Gastrocnemius medialis (tissue), 4 donors: ENCODE measurements around the gene CHST11. TPM values are rescaled to one million over a fixed set of nuclear protein-coding genes. Genes with fewer than 3 reads are reported as not detected.

ENCODE experiments used
- ATAC-seq, 2 donors: fragments of 150-250 bp; one replicate each; pipeline ENCODE4 v1.9.1; 2016
- DNase-seq, 2 donors: peaks; one replicate each; pipeline ENCODE4 v3.0.0-alpha.2; 2019
- H3K27ac ChIP-seq, 4 donors: fragments of 200-600 bp; sonication (generic); 1 replicate in 1 of 4; 2 replicates in 3 of 4; pipeline ENCODE4 v1.5.1; 2016 to 2018; ENCODE audit warnings: mild to moderate bottlenecking in 2 of 4, moderate library complexity in 1 of 4
- H3K27me3 ChIP-seq, 3 donors: fragments of 200-600 bp; sonication (generic) in 2 of 3; 1 replicate in 1 of 3; 2 replicates in 2 of 3; pipeline versions ENCODE4 v1.5.1 to v1.6.0; 2016 to 2019; ENCODE audit warnings: mild to moderate bottlenecking in 1 of 3, moderate library complexity in 1 of 3
- H3K36me3 ChIP-seq, 2 donors: fragments of 200-600 bp; sonication (generic) in 1 of 2; one replicate each; pipeline ENCODE4 v1.5.1; 2017 to 2018
- H3K4me1 ChIP-seq, 2 donors: fragments of 200-600 bp; sonication (generic) in 1 of 2; one replicate each; pipeline ENCODE4 v1.5.1; 2016 to 2017; ENCODE audit warnings: mild to moderate bottlenecking in 2 of 2
- H3K4me3 ChIP-seq, 4 donors: fragments of 200-600 bp; sonication (generic) in 3 of 4; 1 replicate in 1 of 4; 2 replicates in 3 of 4; pipeline ENCODE4 v1.5.1; 2016 to 2019; ENCODE audit warnings: mild to moderate bottlenecking in 2 of 4
- H3K9me3 ChIP-seq, 3 donors: fragments of 200-600 bp; sonication (generic) in 2 of 3; 1 replicate in 1 of 3; 2 replicates in 2 of 3; pipeline ENCODE4 v1.5.1; 2016 to 2019
- POLR2A ChIP-seq, 2 donors: fragments of 450-650 bp; IDR thresholded peaks; one replicate each; pipeline ENCODE4 v1.6.1; 2017; ENCODE audit warnings: antibody characterized with exemption in 2 of 2, mild to moderate bottlenecking in 2 of 2, moderate library complexity in 2 of 2
- in situ Hi-C, 4 donors: fragments of 200-750 bp; cut with MboI; loops; one replicate each; pipeline versions ENCODE4 v1.15.0 to v1.8.0; 2017; ENCODE audit warnings: low sequenced_read_pairs in 4 of 4
- intact Hi-C: fragments of 100-400 bp; cut with DNase I; formaldehyde crosslinking; loops from one replicate; pipeline ENCODE4 v1.15.1; 2023; ENCODE audit warnings: low total_unique reads
- total RNA-seq, 4 donors: library from RNA; depleted of rRNA; stranded (reverse); fragments of >200 nt; gene quantifications; one replicate each; pipeline versions ENCODE4 v1.1.0 to v1.2.3, GENCODE V29; 2016
- TF ChIP-seq, protein P1 (sequence below), 5 experiments: fragments of 450-650 bp in 3 of 5; fragments of 200-600 bp in 2 of 5; sonication (generic) in 2 of 5; IDR thresholded peaks in 4 of 5; conservative IDR thresholded peaks in 1 of 5; 1 replicate in 4 of 5; 2 replicates in 1 of 5; pipeline ENCODE4 v1.5.1; 2016 to 2019; ENCODE audit warnings: antibody characterized with exemption in 5 of 5, mild to moderate bottlenecking in 3 of 5, moderate library complexity in 3 of 5

Gene CHST11
- total RNA-seq, 4 donors from 2014 or later, result 0.17 to 2.1 (median 1.4) TPM

DNA sequence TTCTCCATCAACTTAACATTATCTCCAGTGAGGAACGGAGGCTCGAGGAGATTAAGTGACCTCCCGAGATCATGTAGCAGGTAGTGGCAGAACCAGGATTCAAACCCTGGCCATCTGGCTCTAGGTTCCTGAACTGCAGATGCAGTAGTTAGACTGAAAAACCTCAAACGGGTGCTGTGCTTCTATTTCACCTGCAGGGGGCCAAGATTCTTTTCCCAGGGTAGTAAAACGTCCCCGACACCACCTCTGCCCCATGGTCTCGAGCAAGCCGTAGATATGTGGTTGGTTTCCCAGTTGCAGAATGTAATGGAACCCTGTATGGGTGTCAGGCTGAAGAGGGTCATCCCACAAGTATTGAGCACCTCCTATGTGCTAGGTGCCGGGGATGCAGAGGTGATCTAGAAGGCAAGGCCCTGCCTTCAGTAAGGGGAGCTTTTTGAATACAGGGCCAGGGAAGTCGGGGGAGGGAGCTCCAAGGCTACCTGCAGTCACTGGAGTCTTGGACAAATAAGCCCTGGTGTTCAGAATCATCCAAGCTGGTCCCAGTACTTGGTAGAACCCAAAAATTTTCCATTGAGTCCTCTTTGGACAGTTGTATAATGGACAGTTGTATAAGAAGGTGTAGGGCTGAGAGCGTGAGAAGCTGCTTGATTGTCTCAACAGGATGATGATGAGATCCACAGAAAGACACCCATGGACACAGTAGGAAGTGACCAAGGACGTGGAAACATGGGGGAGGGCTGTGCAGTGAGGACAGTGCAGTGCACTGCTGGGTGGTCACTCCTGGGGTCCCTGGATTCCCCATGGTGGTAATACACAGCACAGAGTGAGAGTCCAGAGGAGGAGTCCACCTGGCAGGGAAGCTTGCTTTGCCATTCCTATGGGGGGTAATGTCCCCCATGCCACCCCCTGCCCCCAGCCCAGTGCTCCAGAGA lies 197.2 kb downstream of the CHST11 start:
- Histone ChIP-seq H3K9me3 (no peaks in the 10 kb centered on the region), H3K27ac (no peak overlapping the region), H3K36me3 (no peaks in the 10 kb centered on the region), H3K27me3 (no peaks in the 10 kb centered on the region), H3K4me3 (no peak overlapping the region), H3K4me1 (no peaks in the 10 kb centered on the region)
- TF ChIP-seq, protein P1, sequence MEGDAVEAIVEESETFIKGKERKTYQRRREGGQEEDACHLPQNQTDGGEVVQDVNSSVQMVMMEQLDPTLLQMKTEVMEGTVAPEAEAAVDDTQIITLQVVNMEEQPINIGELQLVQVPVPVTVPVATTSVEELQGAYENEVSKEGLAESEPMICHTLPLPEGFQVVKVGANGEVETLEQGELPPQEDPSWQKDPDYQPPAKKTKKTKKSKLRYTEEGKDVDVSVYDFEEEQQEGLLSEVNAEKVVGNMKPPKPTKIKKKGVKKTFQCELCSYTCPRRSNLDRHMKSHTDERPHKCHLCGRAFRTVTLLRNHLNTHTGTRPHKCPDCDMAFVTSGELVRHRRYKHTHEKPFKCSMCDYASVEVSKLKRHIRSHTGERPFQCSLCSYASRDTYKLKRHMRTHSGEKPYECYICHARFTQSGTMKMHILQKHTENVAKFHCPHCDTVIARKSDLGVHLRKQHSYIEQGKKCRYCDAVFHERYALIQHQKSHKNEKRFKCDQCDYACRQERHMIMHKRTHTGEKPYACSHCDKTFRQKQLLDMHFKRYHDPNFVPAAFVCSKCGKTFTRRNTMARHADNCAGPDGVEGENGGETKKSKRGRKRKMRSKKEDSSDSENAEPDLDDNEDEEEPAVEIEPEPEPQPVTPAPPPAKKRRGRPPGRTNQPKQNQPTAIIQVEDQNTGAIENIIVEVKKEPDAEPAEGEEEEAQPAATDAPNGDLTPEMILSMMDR (IDR thresholded peaks at IDR 0.05 in 4 of 5, conservative IDR thresholded peaks at IDR 0.05 in 1 of 5), result no peak
- ATAC-seq (no peak), DNase-seq (no peak)
- in situ Hi-C loops (no loop called here), intact Hi-C loops (no loop called here)

DNA sequence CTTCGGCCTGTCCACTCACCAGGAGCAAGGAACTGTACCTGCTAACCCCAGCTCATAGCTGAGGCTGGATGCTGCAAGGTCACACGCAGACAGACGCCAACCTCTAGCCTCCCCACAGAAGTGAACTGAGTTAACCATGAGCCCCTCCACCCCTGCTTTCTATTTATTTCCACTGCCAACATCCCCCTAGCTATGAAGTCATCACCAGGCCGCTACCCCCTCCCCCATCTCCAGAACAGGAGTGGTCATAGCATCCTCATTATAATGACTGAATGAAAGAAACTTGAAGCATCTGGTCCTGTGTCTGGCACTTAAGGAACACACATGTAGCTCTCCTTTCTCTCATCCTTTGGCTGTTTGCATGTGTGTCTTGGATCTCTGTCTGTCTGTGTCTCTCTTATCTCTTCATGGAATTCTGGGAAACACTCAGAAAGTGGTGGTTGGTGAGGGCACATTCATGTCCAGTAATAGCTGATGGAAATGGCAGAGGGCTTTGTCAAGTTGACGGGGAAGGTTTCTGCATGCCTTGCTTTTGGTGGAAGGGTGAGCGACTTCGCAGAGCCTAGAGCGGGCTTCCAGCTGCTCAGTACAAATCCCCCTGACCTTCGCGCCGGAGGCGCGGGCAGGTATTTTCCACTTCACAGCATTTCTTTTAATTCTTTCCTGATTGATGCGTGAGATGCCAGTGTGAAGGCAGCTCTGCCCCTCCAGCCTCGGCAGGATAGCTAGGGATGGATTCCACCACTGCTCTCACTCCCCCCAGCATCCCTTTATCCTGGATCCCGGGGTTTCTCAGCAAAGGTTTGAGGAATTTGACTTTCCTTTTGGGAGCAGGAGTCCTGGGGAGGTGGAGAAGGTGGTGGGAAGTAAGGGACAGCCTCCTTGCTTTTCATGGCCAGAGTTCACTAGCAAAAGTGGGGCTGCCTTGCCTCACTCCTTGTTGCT lies 198.2 kb downstream of the CHST11 start:
- in situ Hi-C loops (no loop called here), intact Hi-C loops (no loop called here)
- no peak overlapping the region for H3K4me3 ChIP-seq
- no peaks in the 10 kb centered on the region for H3K9me3 ChIP-seq
- H3K27ac ChIP-seq, result no peak overlapping the region
- no peak for TF ChIP-seq POLR2A (IDR thresholded peaks at IDR 0.05)
- H3K36me3 ChIP-seq, result no peaks in the 10 kb centered on the region
- ATAC-seq, result no peak
- DNase-seq, result no peak
- no peaks in the 10 kb centered on the region for H3K4me1 ChIP-seq
- H3K27me3 ChIP-seq, result no peaks in the 10 kb centered on the region

DNA sequence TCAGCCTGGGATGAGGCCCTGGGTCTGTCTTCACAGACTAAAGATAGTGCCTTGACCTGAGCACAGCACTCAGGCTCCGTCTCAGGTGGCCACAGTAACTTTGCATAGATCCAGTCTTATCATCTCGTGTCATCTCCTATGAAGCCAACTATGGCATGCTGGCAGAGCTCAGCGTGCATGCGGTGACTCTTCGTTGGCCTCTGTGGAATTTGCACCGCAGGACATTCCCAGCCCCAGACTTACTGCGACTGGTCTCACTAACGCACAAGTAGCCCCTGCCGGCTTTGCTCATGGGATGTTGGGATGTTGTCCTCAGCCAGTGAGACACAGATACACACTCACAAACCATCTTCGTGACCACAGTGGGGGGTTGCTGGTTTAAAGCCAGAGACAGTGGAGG lies 199.6 kb downstream of the CHST11 start:
- DNase-seq (no peak), ATAC-seq (peak; percentile 26 to 61)
- TF ChIP-seq, protein P1 (IDR thresholded peaks at IDR 0.05 in 4 of 5, conservative IDR thresholded peaks at IDR 0.05 in 1 of 5), result no peak
- TF ChIP-seq POLR2A (IDR thresholded peaks at IDR 0.05), result no peak
- no peaks in the 10 kb centered on the region for H3K9me3 ChIP-seq
- H3K36me3 ChIP-seq, result no peaks in the 10 kb centered on the region
- intact Hi-C loops (loop anchor here (2.0 kb wide), 1 partner anchor 16 kb away; no protein-coding TSS in a partner anchor), in situ Hi-C loops (no loop called here)
- H3K27me3 ChIP-seq, result no peaks in the 10 kb centered on the region
- H3K27ac ChIP-seq, result no peak overlapping the region
- no peak overlapping the region for H3K4me3 ChIP-seq
- H3K4me1 ChIP-seq, result no peaks in the 10 kb centered on the region

- TF ChIP-seq, protein P1 (IDR thresholded peaks at IDR 0.05 in 4 of 5, conservative IDR thresholded peaks at IDR 0.05 in 1 of 5), result no peak
- TF ChIP-seq POLR2A (IDR thresholded peaks at IDR 0.05), result no peak
- ATAC-seq (peak; percentile 76 to 86), DNase-seq (peak in 1 of 2 donors; percentile 60)
- Histone ChIP-seq H3K9me3 (no peaks in the 10 kb centered on the region), H3K27ac (no peak overlapping the region), H3K4me3 (no peak overlapping the region), H3K27me3 (no peaks in the 10 kb centered on the region), H3K4me1 (no peaks in the 10 kb centered on the region), H3K36me3 (no peaks in the 10 kb centered on the region)
- intact Hi-C loops (loop anchor here (2.0 kb wide), 1 partner anchor 16 kb away; no protein-coding TSS in a partner anchor), in situ Hi-C loops (no loop called here)
Measured at GRCh38 chr12:104656921-104657320, 200.2 kb downstream of the CHST11 start.
